NCI-H1417 (cell line): ENCODE data around the gene HSPA13.
"Not testable (repeated sequence)": the region's sequence is repeated elsewhere in the genome, so short reads cannot be mapped to it uniquely, and the experiment has no call there.

Source experiments
- DNase-seq, 3 experiments: peaks; one replicate each; lab custom pipeline; 2025; lab: John Stamatoyannopoulos, UW

HSPA13 gene, protein sequence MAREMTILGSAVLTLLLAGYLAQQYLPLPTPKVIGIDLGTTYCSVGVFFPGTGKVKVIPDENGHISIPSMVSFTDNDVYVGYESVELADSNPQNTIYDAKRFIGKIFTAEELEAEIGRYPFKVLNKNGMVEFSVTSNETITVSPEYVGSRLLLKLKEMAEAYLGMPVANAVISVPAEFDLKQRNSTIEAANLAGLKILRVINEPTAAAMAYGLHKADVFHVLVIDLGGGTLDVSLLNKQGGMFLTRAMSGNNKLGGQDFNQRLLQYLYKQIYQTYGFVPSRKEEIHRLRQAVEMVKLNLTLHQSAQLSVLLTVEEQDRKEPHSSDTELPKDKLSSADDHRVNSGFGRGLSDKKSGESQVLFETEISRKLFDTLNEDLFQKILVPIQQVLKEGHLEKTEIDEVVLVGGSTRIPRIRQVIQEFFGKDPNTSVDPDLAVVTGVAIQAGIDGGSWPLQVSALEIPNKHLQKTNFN

DNA sequence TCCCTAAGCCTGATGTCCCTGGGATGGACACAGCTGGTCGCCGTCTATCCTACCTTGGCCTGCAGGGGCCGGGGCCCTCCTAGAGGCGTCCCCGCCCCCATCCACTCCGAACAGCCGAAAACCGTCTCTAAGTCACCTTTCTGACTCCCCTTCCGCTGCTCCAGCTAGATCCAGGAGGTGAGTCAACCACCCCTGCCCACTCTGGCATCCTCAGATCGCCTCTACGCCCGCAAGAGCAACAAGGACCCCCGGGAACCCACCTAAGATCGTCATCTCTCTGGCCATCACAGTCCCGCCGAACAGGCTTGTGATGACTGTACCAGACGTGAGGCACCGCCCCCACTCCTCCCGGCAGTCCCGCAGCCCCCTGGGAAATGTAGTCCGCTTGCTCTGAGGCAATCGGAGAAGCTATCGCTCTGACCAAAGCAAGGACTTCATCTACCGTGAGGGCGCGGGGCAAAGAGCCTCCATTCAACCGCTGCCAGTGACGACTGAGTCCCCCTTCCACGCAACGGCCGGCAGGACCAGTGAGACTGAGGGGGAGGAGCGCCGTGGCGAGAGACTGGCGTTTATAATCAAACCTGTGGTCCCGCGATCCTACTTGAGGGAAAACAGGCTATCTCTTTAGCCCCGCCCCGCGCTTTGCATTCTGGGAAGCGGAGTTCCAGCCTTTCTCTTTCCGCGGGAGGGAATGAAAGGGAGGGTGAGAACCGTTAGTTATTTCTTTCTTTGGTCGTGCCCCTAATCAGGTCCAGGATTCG is at the start of gene HSPA13:
TSS of gene HSPA13 (minus strand) at position 312 of the 761 bp plus-strand sequence. CDS start at position 285, 27 bp downstream.
- DNase-seq: peak; percentile 99 to 100 (median 100)

DNA sequence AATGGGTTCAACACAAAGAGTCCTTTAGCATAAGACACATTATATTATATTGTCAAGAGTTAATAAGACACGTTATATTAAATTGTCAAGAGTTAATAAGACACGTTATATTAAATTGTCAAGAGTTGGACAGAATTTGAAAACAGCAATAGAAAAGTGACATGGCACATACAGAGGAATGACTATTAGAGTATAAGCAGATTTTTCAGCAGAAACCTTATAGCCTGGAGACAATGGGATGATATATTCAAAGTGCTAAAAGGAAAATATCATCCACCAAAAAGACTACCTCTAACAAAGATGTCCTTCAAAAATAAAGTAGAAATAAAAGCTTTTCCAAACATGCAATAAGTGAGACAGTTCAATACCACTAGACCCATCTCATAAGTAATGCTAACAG is 36.0 kb upstream of the HSPA13 start:
- DNase-seq: no peak

DNA sequence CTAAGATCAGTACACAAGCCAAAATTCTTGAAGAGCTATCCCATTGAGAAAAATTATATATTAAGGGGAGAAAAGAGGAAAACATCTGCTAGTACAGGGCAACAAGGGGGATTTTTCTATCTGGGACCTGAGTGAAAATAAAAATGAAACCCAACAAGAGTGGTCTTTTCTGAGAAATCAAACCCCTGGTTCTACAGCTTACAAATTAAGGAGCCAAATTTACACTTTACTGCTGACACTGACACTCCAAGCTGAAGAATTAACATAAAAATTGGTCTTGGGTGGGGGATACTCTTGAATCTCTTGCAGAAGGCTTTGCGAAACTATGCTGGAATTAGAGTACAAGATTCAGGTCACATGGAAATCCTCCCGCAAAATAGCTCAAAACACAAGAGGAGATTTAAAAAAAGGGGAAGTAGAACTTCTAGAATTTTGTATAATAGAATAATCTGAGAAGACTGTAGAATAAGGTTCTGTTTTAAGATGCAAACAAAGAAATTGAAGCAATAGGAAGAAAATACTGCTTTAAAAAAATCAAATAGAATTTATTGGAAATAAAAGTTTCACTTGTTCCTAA is 32.1 kb upstream of the HSPA13 start:
- DNase-seq: no peak

DNA sequence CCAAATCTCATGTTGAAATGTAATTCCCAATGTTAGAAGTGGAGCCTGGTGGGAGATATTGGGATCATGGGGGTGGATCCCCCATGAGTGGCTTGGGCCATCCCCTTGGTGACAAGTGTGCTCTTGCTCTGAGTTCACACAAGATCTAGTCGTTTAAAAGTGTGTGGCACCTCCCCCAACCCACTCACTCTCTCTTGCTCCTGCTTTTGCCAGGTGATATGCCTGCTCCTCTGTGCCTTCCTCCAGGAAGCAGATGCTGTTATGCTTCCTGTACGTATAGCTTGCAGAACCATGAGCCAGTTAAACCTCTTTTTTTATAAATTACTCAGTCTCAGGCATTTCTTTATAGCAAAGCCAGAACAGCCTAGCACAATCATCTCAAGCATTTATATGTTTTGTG is 23.0 kb upstream of the HSPA13 start:
- DNase-seq: peak in 2 of 3 experiments; percentile 6 to 35

DNA sequence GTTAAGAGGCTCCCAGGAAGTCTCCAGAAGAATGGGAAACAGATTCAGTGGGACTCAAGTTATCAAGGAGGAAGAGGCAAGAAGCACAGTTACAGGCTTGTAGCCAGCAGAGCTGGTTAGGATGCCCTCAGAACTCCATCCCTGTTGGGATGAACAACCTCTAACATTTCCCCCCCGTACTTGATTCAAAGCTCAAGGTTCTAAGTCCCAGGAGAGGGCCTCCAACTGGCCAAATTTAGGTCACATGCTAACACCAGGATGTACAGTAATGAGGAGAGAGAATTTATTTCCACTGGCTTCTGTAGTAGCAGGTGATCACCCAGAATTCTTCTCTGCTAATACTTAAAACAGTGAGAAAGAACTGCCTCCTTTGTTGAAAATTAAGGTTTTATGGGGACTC is 22.3 kb upstream of the HSPA13 start:
- DNase-seq: no peak

DNA sequence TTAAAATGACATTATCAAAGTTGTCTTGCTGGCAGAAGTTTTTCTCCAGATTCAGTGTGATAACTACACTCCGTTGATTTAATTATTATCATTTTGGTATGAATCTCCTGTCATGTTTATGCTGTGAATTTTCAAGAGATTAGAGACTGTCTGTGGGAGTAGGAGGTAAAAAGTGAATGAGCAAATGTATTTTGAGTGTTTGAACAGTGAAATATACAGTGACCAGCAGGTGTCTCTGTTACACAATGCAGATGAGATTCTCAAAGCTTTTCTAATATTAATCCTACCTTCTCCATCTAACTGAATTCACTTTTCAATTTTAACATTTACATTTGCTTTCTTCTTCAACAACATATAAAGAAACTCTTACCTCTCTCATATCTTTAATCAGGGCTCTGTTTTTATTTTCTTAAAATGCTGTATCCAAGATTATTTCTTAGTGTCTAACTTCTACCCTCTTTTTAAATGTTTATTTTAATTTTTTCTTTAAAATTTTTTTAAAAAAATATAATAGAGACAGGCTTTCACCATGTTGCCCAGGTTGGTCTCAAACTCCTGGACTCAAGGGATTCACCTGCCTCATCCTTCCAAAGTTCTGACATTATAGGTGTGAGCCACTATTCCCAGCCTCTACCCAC is 20.9 kb upstream of the HSPA13 start:
- DNase-seq: peak; percentile 15 to 76 (median 23)

DNA sequence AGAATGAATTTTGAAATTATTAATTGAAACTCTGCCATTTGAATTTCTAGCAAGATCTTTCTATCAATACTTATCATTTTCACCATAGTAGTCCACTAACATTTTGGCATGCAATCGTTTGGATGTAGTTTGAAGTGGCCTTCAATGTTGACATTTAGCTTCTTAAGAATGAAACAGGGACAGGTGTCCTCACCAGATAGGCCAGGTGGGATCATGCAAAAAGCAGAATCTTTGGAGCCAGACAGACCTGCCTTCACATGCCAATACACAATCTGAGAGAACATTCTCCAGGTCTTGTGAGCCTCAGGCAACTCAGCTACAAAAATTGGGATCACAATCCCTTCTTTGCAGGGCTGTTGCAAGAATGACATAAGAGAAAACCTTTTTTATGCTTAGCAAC is 18.3 kb upstream of the HSPA13 start:
- no peak for DNase-seq

DNA sequence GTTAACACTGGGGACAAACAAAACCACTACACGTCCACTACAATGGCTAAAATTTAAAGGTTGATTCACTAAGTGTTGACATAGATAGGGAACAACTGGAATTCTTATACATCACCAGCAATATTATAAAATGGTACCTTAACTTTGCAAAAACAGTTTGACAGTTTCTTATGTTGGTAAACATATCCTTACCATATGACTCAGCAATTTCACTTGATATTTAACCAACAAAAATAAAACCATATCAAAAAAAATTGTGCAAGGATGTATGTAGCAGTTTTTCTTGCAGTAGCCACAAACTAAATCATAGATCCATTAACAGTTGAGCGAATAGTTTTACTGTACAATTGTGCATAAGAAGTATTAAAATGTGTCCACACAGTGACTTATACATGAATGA is 5.3 kb upstream of the HSPA13 start:
- DNase-seq: no peak

DNA sequence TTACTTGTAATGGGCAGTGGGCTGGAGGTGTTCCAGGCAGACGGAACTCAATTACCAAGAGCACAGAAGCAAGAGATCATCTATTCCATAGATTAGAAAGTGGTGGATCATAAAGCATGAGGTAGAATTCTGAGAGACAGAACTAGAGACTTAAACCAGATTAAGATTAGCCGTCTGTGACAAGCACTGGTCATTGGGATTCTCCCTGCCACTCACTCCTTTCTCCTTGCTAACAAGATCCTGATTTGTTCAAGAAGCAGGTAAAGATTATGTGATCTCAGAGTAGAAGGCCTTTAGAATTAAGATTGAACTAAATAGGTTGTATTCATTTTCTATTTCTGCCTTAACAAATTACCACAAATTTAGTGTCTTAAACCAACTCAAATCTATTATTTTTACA is 1.5 kb upstream of the HSPA13 start:
- DNase-seq: no peak

DNA sequence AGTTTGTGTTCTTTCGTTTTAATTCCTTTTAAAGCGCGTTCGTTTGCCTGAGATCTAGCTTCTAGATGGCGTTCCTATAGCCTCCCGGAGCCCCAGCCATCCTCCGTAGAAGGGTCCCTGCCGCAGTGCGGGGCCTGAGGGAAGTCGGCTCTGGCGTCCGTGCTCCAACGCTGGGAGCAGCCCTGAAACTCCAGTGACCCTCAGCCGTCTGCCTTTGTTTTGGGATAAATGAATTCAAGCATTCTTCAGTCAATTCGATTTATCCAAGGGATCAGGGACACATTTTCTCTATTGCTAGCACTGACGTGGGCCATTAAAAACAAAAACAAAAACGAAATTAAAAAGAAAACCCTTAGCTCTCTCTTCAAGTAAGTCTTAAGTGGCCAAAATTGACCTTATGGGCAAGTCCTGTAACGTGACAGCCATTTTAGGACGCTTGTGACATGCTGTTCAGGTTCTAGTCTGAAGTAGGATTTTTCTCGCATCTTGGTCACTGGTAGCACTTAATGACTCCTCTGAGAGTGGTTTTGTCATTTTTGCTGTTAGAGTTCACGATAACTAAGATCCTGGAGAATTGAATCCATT is 742 bp upstream of the HSPA13 start:
- DNase-seq: peak in 1 of 3 experiments; percentile 40

DNA sequence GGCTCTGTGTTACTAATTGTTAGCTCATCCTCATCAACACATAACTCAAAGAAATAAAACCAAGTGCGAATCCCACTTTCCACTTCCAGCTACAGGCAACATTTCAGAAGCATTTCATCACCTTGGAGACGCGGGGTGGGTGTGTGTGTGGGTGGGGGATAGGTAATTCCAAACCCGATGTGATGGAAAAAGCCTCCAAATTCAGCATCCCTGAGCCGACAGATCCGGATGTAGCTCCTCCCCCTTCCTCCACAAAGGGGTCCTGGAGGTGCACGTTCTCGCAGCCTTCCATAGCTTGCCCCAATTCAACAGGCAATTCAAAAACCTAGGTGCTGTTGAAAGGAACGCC is 486 bp downstream of the HSPA13 start:
- no peak for DNase-seq

DNA sequence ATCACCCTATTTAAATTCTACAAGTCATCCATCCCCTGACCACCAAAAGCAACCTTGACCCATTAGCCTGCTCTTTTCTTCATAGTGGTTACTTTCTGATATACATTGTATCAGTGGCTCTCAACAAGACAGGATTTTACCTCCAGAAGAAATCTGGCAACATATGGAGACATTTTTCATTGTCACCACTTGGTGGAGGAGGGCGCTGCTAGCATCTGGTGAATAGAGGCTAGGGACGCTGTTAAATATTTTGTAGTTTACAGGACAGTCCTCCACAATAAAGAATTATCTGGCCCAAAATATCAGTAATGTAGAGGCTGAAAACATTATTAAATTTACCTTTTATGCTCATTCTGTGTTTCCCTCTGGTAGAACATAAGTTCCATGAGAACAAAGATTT is 6.1 kb downstream of the HSPA13 start:
- no peak for DNase-seq

DNA sequence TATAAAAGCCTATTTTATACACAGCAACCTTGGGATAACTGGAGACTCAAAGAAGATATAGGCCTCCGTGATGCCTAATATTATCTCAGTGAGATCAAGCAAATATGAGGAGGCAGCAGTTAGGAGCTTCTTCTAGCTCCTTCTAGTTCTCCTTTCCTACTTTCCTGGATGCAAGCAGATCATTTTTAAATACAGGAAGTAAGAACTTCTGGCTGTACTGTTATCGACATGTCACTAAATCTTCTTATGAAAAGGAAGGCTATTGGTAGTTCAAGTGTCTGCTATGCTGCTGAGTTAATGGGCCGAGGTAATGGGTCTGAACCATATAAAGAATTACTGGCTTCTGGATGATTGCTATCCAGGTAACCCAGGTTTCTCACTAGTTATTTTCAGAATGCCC is 15.9 kb downstream of the HSPA13 start:
- DNase-seq: no peak

DNA sequence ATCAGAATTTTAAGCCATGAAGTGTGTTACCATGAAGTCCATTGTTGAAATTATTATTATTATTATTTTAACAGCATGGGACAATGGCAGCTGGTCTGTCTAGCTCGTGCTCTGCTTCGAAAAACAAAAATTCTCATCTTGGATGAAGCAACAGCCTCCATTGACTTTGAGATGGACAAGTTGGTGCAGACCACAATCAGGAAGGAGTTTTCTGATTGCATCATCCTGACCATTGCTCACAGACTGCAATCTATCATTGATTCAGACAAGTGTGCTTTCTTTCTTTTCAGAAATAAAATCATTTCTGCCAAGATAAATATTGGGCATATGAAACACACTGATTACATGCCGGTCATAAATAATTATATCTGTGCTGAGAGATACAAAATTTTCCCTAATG is 21.0 kb downstream of the HSPA13 start:
- no peak for DNase-seq

DNA sequence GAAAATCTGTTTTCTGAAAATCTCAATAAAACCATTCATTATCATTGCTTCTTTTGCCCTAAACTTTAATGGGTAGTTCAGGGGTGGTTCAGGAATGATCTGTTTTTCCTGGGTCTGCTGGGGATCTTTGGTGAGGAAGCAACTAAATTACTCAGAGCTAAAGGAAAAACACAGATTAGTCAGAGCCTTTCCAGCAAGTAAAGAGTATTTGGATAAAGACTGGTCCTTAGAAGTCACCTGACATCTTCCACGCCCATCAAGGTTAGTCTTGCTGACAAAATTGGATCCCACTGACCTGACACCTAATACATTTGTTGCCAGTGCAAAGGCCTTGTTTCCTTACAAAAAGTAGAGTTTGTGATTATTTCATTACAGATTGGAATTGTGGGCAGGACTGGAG is 24.2 kb downstream of the HSPA13 start:
- DNase-seq: no peak

DNA sequence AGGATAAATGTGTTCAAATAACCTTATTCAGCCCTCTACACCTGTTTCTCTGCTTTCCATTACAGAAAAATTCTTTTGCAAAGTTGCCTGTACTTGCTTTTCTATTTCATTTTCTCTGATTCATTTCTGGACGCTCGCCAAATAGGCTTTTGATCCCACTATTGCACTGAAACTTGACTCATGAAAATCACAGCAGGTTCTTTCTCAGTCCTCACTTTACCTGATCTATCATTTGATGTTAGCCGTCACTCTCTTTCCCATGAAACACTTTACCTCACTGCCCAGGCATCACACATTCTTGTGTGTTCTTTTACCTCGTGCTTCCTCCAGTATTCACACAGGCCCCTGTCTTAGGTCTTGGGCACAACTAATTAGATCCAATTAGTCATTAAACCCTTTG is 26.2 kb downstream of the HSPA13 start:
- peak in 1 of 3 experiments; percentile 13 for DNase-seq

DNA sequence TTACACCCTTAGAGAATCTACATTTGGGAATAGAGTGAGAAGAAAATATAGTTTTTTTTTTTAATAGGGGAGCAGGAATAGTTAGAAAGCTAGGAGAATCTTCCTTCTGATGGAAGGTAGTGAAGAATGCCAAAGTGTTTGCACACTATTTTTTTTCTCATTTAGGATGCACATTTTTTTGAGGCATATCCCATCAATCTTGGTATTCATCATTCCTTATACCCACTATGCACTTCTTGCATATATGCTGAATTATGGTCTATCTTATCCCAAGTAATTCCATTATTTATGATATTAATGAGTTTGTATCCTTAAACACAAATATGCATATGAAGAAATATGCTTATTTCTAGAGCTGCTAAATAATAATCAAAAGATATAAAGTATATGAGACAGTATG is 28.4 kb downstream of the HSPA13 start:
- no peak for DNase-seq

DNA sequence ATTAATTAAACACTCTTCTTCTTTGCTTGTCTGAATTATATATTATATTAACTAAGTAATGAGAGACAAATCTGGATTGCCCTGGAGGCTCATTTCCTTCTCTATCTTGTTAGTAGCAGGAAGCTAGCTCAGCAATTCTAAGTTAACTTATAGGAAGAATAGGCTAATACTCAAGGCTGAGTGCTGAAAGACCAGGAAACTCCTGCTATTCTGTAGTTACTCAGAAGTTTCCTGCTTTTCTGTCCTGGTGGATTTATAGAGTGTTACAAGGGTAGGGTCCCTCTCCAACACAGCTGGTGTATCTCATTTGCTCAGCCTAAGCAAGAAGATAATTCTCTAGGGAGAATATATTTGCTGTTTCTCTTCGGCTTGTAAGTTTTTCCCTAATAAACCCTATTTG is 29.2 kb downstream of the HSPA13 start:
- no peak for DNase-seq

DNA sequence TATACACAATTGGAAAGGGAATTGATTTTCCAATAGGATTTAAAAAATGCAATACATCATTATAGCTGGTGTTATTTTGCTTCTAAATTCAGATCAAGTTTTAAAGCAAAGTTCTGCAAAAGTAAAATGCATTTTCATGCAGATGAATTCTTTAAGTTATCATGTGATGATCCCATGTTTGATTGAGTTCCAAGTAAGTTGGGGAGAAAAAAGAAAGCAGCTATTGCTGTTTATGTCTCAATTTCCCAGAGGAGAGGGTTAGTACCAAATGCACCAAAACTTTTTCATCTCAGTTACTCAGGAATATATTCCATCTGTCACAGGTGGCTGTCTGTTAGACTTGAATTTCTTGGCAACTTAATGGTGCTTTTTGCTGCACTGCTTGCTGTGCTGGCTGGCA is 29.7 kb downstream of the HSPA13 start:
- DNase-seq: no peak

DNA sequence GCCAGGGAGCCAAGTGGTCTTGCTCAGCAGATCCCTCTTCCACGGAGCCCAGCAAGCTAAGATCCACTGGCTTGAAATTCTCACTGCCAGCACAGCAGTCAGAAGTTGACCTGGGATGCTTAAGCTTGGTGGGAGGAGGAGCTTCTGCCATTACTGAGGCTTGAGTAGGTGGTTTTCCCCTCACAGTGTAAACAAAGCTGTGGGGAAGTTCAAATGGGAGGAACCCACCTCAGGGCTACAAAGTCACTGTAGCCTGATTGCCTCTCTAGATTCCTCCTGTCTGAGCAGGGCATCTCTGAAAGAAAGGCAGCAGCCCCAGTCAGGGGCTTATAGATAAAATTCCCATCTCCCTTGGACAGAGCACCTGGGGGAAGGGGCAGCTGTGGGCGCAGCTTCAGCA is 55.6 kb downstream of the HSPA13 start:
- DNase-seq: not testable (repeated sequence)

DNA sequence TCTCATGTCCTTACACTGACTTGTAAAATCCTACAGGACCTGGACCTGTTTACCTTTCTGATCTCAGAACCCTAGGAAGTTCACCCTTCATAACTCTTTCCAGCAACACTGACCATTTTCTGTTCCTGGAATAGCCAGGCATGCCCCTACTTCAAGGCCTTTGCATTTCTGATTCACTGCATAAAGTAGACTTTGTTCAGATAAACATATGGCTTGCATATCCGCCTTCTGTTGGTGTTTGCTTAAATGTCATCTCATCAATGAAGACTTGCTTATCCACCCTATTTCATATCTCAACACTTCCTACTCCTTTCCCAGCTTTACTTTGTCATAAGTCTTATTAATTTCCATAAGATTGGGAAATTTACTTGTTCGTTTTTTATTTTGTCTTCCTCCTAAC is 57.4 kb downstream of the HSPA13 start:
- no peak for DNase-seq
